ENCODE measurements around the gene HLA-DPB1.

Gene HLA-DPB1

DNA sequence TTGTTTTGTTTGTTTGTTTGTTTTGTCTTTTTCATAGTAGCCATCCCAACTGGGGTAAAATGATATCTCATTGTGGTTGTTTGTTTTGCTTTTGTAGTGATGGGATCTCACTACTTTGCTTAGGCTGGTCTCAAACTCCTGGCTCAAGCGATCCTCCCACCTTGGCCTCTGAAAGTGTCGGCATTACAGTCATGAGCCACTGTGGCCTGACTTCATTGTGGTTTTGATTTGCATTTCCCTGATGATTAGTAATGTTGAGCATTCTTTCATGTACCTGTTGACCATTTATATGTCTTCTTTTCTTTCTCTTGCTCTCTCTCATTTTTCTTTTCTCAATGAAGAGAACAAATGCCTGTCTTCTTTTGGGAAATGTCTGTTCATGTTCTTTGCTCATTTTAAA, 35.6 kb upstream of the HLA-DPB1 start:
- no peak for TF ChIP-seq CTCF (IDR thresholded peaks at IDR 0.05)
- Histone ChIP-seq H3K4me3 (no peak overlapping the region), H3K27ac (no peak overlapping the region)
- DNase-seq (ENCODE audit: low spot score) = no peak

DNA sequence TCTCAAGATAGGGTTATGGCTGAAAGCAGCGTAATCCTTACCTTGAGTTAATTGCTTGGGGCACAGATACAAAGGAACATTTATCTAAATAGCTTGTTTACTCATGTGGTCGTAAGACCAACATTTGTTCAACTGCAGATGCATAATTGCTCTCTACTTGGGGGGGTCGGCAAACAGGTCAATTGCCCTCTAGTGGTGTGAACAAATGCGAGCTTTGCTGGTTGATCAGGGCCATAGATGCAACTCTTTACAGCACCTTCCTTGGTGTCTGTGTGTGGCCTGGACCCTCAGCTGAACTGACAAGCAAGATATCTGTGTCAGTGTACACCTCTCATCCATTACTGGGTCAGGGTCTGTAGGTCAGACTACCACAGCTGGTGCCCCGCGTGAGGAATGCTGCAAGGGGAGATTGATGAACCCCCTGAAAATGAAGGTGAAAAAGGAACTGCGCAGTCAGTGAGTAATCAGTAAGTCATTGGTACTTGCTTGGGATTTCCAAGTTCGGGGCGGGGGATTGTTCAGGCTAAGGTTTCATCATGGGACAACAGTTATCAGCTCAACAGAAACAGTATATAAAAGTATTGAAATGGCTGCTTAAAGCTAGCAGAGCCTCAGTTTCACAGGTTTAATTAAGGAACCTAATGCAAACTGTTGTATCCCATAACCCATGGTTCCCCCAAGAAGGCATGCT, 26.3 kb upstream of the HLA-DPB1 start:
- no peak overlapping the region for H3K27ac ChIP-seq
- no peak for DNase-seq (ENCODE audit: low spot score)
- no peak for TF ChIP-seq CTCF (IDR thresholded peaks at IDR 0.05)
- no peak overlapping the region for H3K4me3 ChIP-seq

- no peak for DNase-seq (ENCODE audit: low spot score)
- no peak overlapping the region for H3K4me3 ChIP-seq
- no peak for TF ChIP-seq CTCF (IDR thresholded peaks at IDR 0.05)
- no peak overlapping the region for H3K27ac ChIP-seq
Observed at GRCh38 chr6:33050014-33050810, 25.6 kb upstream of the HLA-DPB1 start.

DNA sequence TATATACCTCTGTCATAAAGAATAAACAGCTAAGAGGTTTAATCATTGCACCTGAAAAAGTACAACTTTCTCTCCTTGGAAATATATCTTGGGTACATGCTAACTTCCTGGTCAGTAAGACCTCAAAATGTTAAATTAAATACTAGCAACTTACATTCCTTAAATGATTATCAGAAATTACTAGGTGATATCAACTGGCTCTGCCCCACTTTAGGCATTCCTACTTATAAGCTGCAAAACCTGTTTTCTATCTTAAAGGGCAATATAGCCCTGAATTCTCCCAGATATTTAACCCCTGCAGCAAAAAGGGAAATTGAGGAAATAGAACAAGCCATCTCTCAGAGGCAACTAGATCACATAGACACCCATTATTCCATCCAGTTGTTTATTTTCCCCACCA, 23.2 kb upstream of the HLA-DPB1 start:
- TF ChIP-seq CTCF (IDR thresholded peaks at IDR 0.05) = no peak
- no peak for DNase-seq (ENCODE audit: low spot score)
- H3K27ac ChIP-seq = no peak overlapping the region
- H3K4me3 ChIP-seq = no peak overlapping the region

- Histone ChIP-seq H3K4me3 (no peak overlapping the region), H3K27ac (no peak overlapping the region)
- no peak for TF ChIP-seq CTCF (IDR thresholded peaks at IDR 0.05)
- DNase-seq (ENCODE audit: low spot score) = no peak
Observed at GRCh38 chr6:33053230-33053629, 22.6 kb upstream of the HLA-DPB1 start.

DNA sequence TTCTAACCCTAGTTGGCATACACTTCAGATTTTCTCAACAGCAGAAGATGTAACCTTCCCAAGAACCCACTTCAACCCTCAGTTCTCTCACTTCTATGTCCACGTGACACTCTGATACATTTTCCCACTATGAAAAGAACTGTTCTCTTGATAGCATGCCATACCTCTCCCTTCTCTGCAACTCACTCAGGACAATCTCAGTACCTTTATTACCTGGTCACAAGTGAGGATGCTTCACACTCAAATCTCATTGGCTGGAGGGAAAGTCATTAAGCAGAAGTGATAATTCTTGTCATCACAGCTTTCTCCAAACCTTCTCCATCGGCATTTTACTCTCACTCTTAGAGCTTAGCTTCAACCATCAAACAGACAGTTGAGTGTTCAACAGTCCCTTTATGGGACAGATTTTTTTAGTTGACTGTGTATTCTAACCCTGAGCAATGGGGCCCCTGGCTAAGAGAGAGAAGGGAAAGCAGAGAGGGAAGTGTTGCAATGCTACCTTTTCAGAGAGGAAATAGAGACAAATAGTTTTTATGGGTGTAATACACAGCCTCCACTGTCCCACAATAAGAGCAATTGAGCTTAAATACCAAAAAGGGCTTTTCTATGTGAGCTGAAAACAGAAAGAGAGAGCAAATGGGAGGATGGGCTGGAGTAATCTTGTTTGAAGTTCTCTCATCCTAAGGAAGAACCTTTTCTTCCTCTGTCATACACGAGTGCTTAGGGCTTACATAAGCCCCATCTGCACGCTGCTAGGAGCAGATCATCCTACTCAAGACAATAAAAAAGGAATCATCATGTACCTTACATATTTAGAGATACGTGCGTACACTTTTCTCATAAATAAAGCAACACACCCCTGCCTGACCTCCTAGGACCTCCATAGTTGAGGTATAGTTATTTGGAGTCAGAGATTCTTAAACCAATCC, 18.3 kb upstream of the HLA-DPB1 start:
- Histone ChIP-seq H3K4me3 (no peak overlapping the region), H3K27ac (no peak overlapping the region)
- TF ChIP-seq CTCF (IDR thresholded peaks at IDR 0.05) = no peak
- DNase-seq (ENCODE audit: low spot score) = no peak

All from coronary artery (tissue), 2 donors.